MM.1S (cell line): ENCODE measurements around the gene KLHL21.

Source experiments
- DNase-seq: peaks from one replicate; pipeline ENCODE4 v3.0.0-alpha.2; 2015
- H2AFZ ChIP-seq: fragments of 300-600 bp; sonication (generic); 2 replicates; pipeline ENCODE4 v1.6.0; 2016; ENCODE audit warnings: antibody characterized with exemption, low read length
- H3F3A ChIP-seq: fragments of 300-600 bp; sonication (generic); 2 replicates; pipeline ENCODE4 v1.6.1; 2016; ENCODE audit warnings: mild to moderate bottlenecking, antibody characterized with exemption, low read length, moderate library complexity, mixed read lengths; ENCODE audit not compliant: insufficient read depth
- H3K27ac ChIP-seq: fragments of 300-600 bp; sonication (generic); 2 replicates; pipeline ENCODE4 v1.5.1; 2016; ENCODE audit warnings: mild to moderate bottlenecking, low read length
- H3K27me3 ChIP-seq: fragments of 300-600 bp; sonication (generic); replicated peaks from 2 replicates; pipeline ENCODE4 v1.6.0; 2016; ENCODE audit warnings: low read length; ENCODE audit not compliant: insufficient read depth
- H3K36me3 ChIP-seq: fragments of 300-600 bp; sonication (generic); replicated peaks from 2 replicates; pipeline ENCODE4 v1.6.1; 2016; ENCODE audit warnings: mild to moderate bottlenecking, low read length, mixed read lengths; ENCODE audit not compliant: insufficient read depth
- H3K4me1 ChIP-seq: fragments of 300-600 bp; sonication (generic); 2 replicates; pipeline ENCODE4 v1.6.1; 2016; ENCODE audit warnings: low read length, mixed read lengths
- H3K4me2 ChIP-seq: fragments of 300-600 bp; sonication (generic); 2 replicates; pipeline ENCODE4 v1.6.0; 2016; ENCODE audit warnings: low read depth, low read length
- H3K4me3 ChIP-seq: fragments of 300-600 bp; sonication (generic); 2 replicates; pipeline ENCODE4 v1.5.1; 2016; ENCODE audit warnings: low read length, mixed read lengths
- H3K79me2 ChIP-seq: fragments of 300-600 bp; sonication (generic); 2 replicates; pipeline ENCODE4 v1.6.1; 2016; ENCODE audit warnings: mixed run types, low read length, mixed read lengths
- H3K9ac ChIP-seq: fragments of 300-600 bp; sonication (generic); 2 replicates; pipeline ENCODE4 v1.6.1; 2016; ENCODE audit warnings: low read length, mixed read lengths
- H3K9me2 ChIP-seq: fragments of 300-600 bp; sonication (generic); replicated peaks from 2 replicates; pipeline ENCODE4 v1.6.1; 2016; ENCODE audit warnings: mild to moderate bottlenecking, low read length, mixed read lengths; ENCODE audit not compliant: insufficient read depth
- H3K9me3 ChIP-seq: fragments of 300-600 bp; sonication (generic); replicated peaks from 2 replicates; pipeline ENCODE4 v1.6.1; 2016; ENCODE audit warnings: mild to moderate bottlenecking, low read length, mixed read lengths; ENCODE audit not compliant: insufficient read depth
- H4K20me1 ChIP-seq: fragments of 300-600 bp; sonication (generic); 2 replicates; pipeline ENCODE4 v1.6.1; 2016; ENCODE audit warnings: mild to moderate bottlenecking, low read length, moderate library complexity, mixed read lengths; ENCODE audit not compliant: insufficient read depth
- CTCF ChIP-seq: fragments of 300-600 bp; sonication (generic); IDR thresholded peaks from 2 replicates; pipeline ENCODE4 v1.5.1; 2016; ENCODE audit warnings: antibody characterized with exemption, low read length, mixed read lengths
- EZH2 ChIP-seq: fragments of 300-600 bp; sonication (generic); optimal IDR thresholded peaks from 2 replicates; pipeline ENCODE3; 2017; ENCODE audit warnings: low read depth, mild to moderate bottlenecking, antibody characterized with exemption, low read length, mixed read lengths
- EZH2phosphoT487 ChIP-seq: fragments of 300-600 bp; sonication (generic); IDR thresholded peaks from 2 replicates; pipeline ENCODE4 v1.6.1; 2018; ENCODE audit warnings: antibody characterized with exemption, low read length

KLHL21 gene

DNA sequence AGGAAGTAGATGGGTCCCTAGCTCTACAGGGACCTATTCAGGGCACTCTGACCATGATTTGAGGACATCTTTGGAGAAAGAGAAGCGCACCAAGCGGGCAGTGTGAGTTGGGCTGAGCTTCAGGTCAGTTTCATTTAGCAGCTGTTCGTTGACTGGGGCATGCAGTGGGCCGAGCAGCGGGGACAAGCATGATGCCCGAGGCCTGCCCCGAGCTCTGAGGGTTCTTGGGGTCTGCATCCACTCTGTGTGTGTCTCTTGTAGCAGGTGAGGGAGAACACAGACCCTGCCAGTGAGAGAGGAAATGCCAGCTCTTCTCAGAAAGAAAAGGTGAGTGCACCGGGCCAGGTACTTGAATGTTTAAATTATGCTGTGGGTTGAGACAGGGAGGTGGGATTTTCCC lies 27.4 kb upstream of the KLHL21 start:
- Histone ChIP-seq H3K9ac (no peak overlapping the region), H3K36me3 (peaks cover 2% of the 10 kb centered on the region)

DNA sequence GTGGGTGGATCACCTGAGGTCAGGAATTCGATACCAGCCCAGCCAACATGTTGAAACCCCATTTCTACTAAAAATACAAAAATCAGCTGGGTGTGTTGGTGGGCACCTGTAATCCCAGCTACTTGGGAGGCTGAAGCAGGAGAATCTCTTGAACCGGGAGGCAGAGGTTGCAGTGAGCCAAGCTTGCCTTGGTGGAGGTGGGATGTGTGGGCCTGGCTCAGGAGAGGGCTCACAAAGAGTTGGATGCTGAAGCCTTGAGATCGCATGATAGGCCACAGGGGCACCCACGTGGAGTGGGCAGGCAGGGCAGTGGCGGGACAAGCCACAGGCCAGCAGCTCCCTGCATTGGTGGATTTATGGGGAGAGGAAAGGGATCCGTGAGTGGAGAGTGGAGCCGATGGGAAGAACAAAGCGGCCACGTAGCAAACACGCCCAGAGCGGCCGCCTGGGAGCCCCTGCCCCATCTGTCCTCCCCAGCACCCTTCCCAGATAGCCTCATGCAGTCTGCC lies 26.4 kb upstream of the KLHL21 start:
- no peak overlapping the region for H3K27ac ChIP-seq
- no peaks in the 10 kb centered on the region for H4K20me1 ChIP-seq
- H3K4me1 ChIP-seq, result peaks cover 10% of the 10 kb centered on the region; the same call in 1 of the 2 replicates
- H3K9me3 ChIP-seq, result no peaks in the 10 kb centered on the region
- no peak for DNase-seq
- H2AFZ ChIP-seq, result no peak overlapping the region
- no peak overlapping the region for H3K4me3 ChIP-seq
- H3K9me2 ChIP-seq, result no peaks in the 10 kb centered on the region
- H3K9ac ChIP-seq, result no peak overlapping the region
- H3K36me3 ChIP-seq, result no peaks in the 10 kb centered on the region; the same call in 1 of the 2 replicates
- H3F3A ChIP-seq, result peaks cover 3% of the 10 kb centered on the region; the same call in 1 of the 2 replicates
- no peak overlapping the region for H3K4me2 ChIP-seq
- H3K79me2 ChIP-seq, result peaks cover 35% of the 10 kb centered on the region
- H3K27me3 ChIP-seq, result no peaks in the 10 kb centered on the region
- no peak for TF ChIP-seq EZH2
- no peak for TF ChIP-seq EZH2phosphoT487

More for the DNA sequence above, 27.4 kb upstream of the KLHL21 start:
- Histone ChIP-seq H3K4me1 (0 out of 2 replicates have a peak, but pooled peaks cover 4% of the 10 kb centered on the region), H3K9me2 (no peaks in the 10 kb centered on the region), H3K27me3 (no peaks in the 10 kb centered on the region), H3K27ac (no peak overlapping the region), H3K4me3 (no peak overlapping the region), H2AFZ (no peak overlapping the region), H4K20me1 (no peaks in the 10 kb centered on the region), H3K79me2 (peaks cover 34% of the 10 kb centered on the region), H3K9me3 (no peaks in the 10 kb centered on the region), H3F3A (no peaks in the 10 kb centered on the region; the same call in 1 of the 2 replicates), H3K4me2 (no peak overlapping the region)
- no peak for DNase-seq
- TF ChIP-seq EZH2, result no peak
- no peak for TF ChIP-seq CTCF
- TF ChIP-seq EZH2phosphoT487, result no peak

DNA sequence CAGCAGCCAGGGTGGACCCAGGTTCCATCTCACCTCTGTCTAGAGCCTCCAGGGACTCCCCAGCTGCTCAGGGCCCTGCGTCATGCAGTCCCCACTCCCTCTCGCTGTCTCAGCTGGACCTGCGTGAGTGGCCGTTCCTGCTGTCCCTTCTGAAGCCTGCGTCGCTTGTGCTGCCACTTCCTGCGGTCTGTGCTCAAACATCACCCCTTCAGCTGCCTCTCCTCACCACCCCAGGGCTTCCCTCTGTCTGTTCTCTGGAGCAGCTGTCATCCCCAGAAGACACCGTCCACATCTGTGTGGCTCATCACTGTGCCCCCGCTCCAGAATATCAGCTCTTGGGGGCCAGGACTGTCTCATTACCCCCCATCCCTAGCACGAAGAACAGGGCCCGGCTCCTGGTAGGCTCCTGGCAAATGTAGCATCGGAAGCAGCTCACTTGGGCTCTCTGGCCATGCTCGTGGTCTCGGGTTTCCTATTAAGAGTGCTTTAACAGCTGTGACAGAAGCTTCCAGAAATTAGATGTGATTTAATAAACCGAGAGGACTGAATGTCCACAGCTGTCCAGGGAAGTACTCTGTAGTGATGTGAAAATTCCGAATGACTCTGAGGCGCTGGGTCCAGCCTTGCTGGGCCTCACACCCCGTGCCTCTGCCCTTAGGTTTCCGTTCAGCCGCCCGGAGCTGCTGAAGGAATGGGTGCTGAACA lies 25.3 kb upstream of the KLHL21 start:
- Histone ChIP-seq H3K36me3 (no peaks in the 10 kb centered on the region; the same call in 1 of the 2 replicates), H3K9ac (no peak overlapping the region)

More for the DNA sequence above, 25.3 kb upstream of the KLHL21 start:
- Histone ChIP-seq H3K9me3 (no peaks in the 10 kb centered on the region), H3K4me1 (peaks cover 12% of the 10 kb centered on the region; the same call in 1 of the 2 replicates), H3F3A (peaks cover 14% of the 10 kb centered on the region), H4K20me1 (no peaks in the 10 kb centered on the region), H2AFZ (no peak overlapping the region), H3K79me2 (peaks cover 44% of the 10 kb centered on the region), H3K4me2 (no peak overlapping the region), H3K9me2 (no peaks in the 10 kb centered on the region), H3K27me3 (no peaks in the 10 kb centered on the region), H3K4me3 (no peak overlapping the region), H3K27ac (no peak overlapping the region)
- TF ChIP-seq CTCF (no peak), EZH2 (no peak), EZH2phosphoT487 (no peak)
- DNase-seq, result no peak
